WTC11 (cell line): Measurements from ENCODE around the gene TRMU. TPM values are rescaled to one million over a fixed set of nuclear protein-coding genes. Genes with fewer than 3 reads are reported as not detected.

Experiments used
- ATAC-seq: fragments of 200-7000 bp; cut with Tn5 transposase; 2 replicates; pipeline ENCODE4 v1.10.0; 2021; ENCODE audit warnings: mild to moderate bottlenecking, moderate library complexity
- CTCF ChIA-PET: fragments of 300-600 bp; sonication (Branson Sonifier 250); formaldehyde crosslinking; loops from one replicate; lab custom pipeline; 2021; ENCODE audit warnings: antibody characterized with exemption; lab: Charles Lee
- POLR2A ChIA-PET: fragments of 350-600 bp; sonication (Branson Sonifier 250); formaldehyde crosslinking; loops from one replicate; lab custom pipeline; 2021; ENCODE audit warnings: antibody characterized with exemption; lab: Charles Lee
- DNase-seq: peaks from one replicate; pipeline ENCODE4 v3.0.0; 2021; ENCODE audit warnings: low spot score
- H3K27ac Mint-ChIP-seq: 2 replicates; pipeline ENCODE4 v1.8.0; 2021; ENCODE audit warnings: mixed read lengths
- H3K27me3 Mint-ChIP-seq: 2 replicates; pipeline ENCODE4 v1.8.0; 2021; ENCODE audit warnings: low read depth, mild to moderate bottlenecking, moderate library complexity, mixed read lengths
- H3K36me3 Mint-ChIP-seq: 2 replicates; pipeline ENCODE4 v1.8.0; 2021; ENCODE audit warnings: mixed read lengths
- H3K4me1 Mint-ChIP-seq: 2 replicates; pipeline ENCODE4 v1.8.0; 2022; ENCODE audit warnings: mixed read lengths
- H3K4me3 Mint-ChIP-seq: 2 replicates; pipeline ENCODE4 v1.8.0; 2021; ENCODE audit warnings: mild to moderate bottlenecking, moderate library complexity, mixed read lengths
- H3K9me3 Mint-ChIP-seq: 2 replicates; pipeline ENCODE4 v1.8.0; 2021; ENCODE audit warnings: mixed read lengths
- ARID4B ChIP-seq: sonication (generic); formaldehyde crosslinking; IDR thresholded peaks from 2 replicates; pipeline ENCODE4 v1.8.0; 2023; ENCODE audit warnings: missing genetic modification reagents, mild to moderate bottlenecking, borderline replicate concordance
- ATF1 ChIP-seq: sonication (generic); formaldehyde crosslinking; IDR thresholded peaks from 2 replicates; pipeline ENCODE4 v1.8.1; 2023; ENCODE audit warnings: mild to moderate bottlenecking, moderate library complexity, missing genetic modification reagents
- ETV6 ChIP-seq: sonication (generic); formaldehyde crosslinking; IDR thresholded peaks from 2 replicates; pipeline ENCODE4 v1.8.1; 2022; ENCODE audit warnings: mild to moderate bottlenecking, missing genetic modification reagents
- GRHL2 ChIP-seq: fragments of 250-450 bp; sonication (Bioruptor Pico); IDR thresholded peaks from 2 replicates; pipeline ENCODE4 v1.8.0; 2022; ENCODE audit warnings: mild to moderate bottlenecking, moderate library complexity; ENCODE audit not compliant: insufficient replicate concordance, severe bottlenecking
- IRF1 ChIP-seq: sonication (generic); formaldehyde crosslinking; IDR thresholded peaks from 2 replicates; pipeline ENCODE4 v1.8.0; 2023; ENCODE audit warnings: missing genetic modification reagents
- NFE2L1 ChIP-seq: sonication (generic); formaldehyde crosslinking; IDR thresholded peaks from 2 replicates; pipeline ENCODE4 v1.8.1; 2023; ENCODE audit warnings: missing genetic modification reagents
- NR1H2 ChIP-seq: sonication (generic); formaldehyde crosslinking; IDR thresholded peaks from 2 replicates; pipeline ENCODE4 v1.9.0; 2021; ENCODE audit warnings: mild to moderate bottlenecking, moderate library complexity, missing genetic modification reagents
- NR3C1 ChIP-seq: sonication (generic); formaldehyde crosslinking; conservative IDR thresholded peaks from 2 replicates; pipeline ENCODE4 v1.8.1; 2023; ENCODE audit warnings: low read depth, mild to moderate bottlenecking, missing genetic modification reagents
- OVOL2 ChIP-seq: fragments of 250-450 bp; sonication (Bioruptor Pico); IDR thresholded peaks from 2 replicates; pipeline ENCODE4 v1.9.0; 2021; ENCODE audit warnings: mild to moderate bottlenecking, borderline replicate concordance
- PREB ChIP-seq: sonication (generic); formaldehyde crosslinking; IDR thresholded peaks from 2 replicates; pipeline ENCODE4 v1.8.1; 2022; ENCODE audit warnings: mild to moderate bottlenecking, missing genetic modification reagents, moderate library complexity, borderline replicate concordance
- PRRX2 ChIP-seq: fragments of 250-450 bp; sonication (Bioruptor Pico); IDR thresholded peaks from 2 replicates; pipeline ENCODE4 v1.8.0; 2021; ENCODE audit warnings: mild to moderate bottlenecking
- SOX15 ChIP-seq: fragments of 250-450 bp; sonication (Bioruptor Pico); IDR thresholded peaks from 2 replicates; pipeline ENCODE4 v1.9.0; 2021; ENCODE audit warnings: mild to moderate bottlenecking
- SP1 ChIP-seq: sonication (generic); formaldehyde crosslinking; conservative IDR thresholded peaks from 2 replicates; pipeline ENCODE4 v1.8.1; 2022; ENCODE audit warnings: missing genetic modification reagents
- USF2 ChIP-seq: sonication (generic); formaldehyde crosslinking; IDR thresholded peaks from 2 replicates; pipeline ENCODE4 v1.8.1; 2023; ENCODE audit warnings: mild to moderate bottlenecking, missing genetic modification reagents, moderate library complexity
- ZBTB43 ChIP-seq: sonication (generic); formaldehyde crosslinking; IDR thresholded peaks from 2 replicates; pipeline ENCODE4 v1.8.1; 2023; ENCODE audit warnings: mild to moderate bottlenecking, missing genetic modification reagents
- ZNF423 ChIP-seq: fragments of 250-450 bp; sonication (Bioruptor Pico); IDR thresholded peaks from 2 replicates; pipeline ENCODE4 v2.1.2; 2022; ENCODE audit warnings: mild to moderate bottlenecking, moderate library complexity
- total RNA-seq: library from RNA; stranded (reverse); gene quantifications from 3 replicates; pipeline ENCODE4 v1.2.3, GENCODE V29; 2021

TRMU gene
- total RNA-seq, 1 experiment from 2014 or later = 103 TPM

- TF ChIP-seq PRRX2 (CRISPR knock-in tag) = no peak
Observed at GRCh38 chr22:46308283-46308988, 27.1 kb upstream of the TRMU start (continued).

GRCh38 chr22:46309526-46310085, 25.9 kb upstream of the TRMU start:
- Mint-ChIP-seq H3K4me1 (no peaks in the 10 kb centered on the region), H3K9me3 (no peaks in the 10 kb centered on the region), H3K27ac (no peak overlapping the region), H3K36me3 (peaks cover 32% of the 10 kb centered on the region), H3K27me3 (no peaks in the 10 kb centered on the region), H3K4me3 (no peak overlapping the region)
- no peak for TF ChIP-seq SOX15 (CRISPR knock-in tag)
- TF ChIP-seq NR1H2 (CRISPR knock-in tag) = no peak
- TF ChIP-seq NR3C1 (CRISPR knock-in tag) = no peak
- no peak for TF ChIP-seq OVOL2
- TF ChIP-seq PREB (CRISPR knock-in tag) = no peak
- no peak for TF ChIP-seq ETV6 (CRISPR knock-in tag)
- TF ChIP-seq IRF1 (CRISPR knock-in tag) = no peak
- TF ChIP-seq SP1 (CRISPR knock-in tag) = no peak
- no peak for TF ChIP-seq ARID4B (CRISPR knock-in tag)
- no peak for TF ChIP-seq NFE2L1 (CRISPR knock-in tag)
- TF ChIP-seq ATF1 (CRISPR knock-in tag) = no peak
- no peak for TF ChIP-seq USF2 (CRISPR knock-in tag)
- no peak for TF ChIP-seq ZNF423 (CRISPR knock-in tag)
- TF ChIP-seq ZBTB43 (CRISPR knock-in tag) = no peak
- TF ChIP-seq GRHL2 (CRISPR knock-in tag) = no peak
- ATAC-seq = no peak
- no peak for DNase-seq
- ChIA-PET CTCF (interaction anchor here (1.0 kb wide), 1 partner anchor 47 kb away, joined by 3 read pairs; no protein-coding TSS in a partner anchor), POLR2A (no interaction called here)
